Measurements from ENCODE around the gene NKG7.
"Not testable (repeated sequence)": the region's sequence is repeated elsewhere in the genome, so short reads cannot be mapped to it uniquely, and the experiment has no call there.

The NKG7 gene

DNA sequence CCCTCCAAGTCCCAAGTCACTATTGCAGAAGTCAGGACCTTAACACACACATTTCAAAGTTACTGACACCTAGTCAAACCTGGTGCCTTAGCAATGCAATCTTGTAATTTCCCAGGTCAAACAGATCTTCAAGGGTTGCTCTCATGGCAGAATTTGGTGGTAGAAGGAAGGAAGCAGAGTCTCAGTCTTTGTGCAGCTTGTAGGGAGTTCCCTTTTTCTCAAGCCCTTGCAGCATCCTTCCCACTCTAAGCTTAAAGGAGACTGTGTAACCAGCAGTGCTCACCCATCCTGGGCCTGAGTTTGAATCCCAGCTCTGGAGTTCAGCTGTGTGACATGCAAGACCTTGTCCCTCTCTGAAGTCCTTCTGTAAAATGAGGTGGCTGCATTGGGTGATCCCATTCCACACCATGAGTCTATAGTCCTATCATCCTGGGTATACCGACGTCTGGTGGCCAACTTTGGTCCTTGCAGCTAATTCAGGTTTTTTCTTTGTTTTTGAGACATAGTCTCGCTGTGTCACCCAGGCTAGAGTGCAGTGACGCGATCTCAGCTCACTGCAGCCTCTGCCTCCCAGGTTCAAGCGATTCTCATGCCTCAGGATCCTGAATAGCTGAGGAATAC, 35.2 kb upstream of the NKG7 start:
- Histone ChIP-seq H3K4me1 (ENCODE audit: control insufficient read depth, insufficient read depth, low read length) (no peaks in the 10 kb centered on the region), H3K4me3 (ENCODE audit: low read length) (no peak overlapping the region)

DNA sequence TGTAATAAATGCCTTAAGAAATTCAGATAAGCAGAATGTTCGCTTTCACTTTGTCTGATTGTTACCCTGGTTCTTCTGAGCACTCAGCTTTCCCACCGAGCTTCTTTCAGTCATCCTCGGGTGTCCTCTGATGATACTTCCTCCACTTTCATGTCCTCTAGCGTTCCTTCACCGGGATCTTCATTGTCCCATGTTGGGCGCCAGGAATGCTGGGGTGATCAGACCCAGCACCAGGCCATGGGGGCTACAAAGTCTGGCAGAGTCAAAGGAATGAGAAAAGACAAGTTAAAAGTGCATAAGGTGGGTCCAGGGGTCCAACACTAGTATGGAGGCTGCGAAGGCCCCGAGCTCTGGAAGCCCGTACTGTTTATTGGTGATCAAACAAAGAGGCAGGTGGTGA, 29.7 kb upstream of the NKG7 start:
- Histone ChIP-seq H3K27me3 (replicated peaks; ENCODE audit: control insufficient read depth, insufficient read depth, low read length) (no peaks in the 10 kb centered on the region), H3K9ac (ENCODE audit: low read length) (no peak overlapping the region), H3K4me1 (ENCODE audit: control insufficient read depth, insufficient read depth, low read length) (no peaks in the 10 kb centered on the region), H3K4me3 (ENCODE audit: low read length) (no peak overlapping the region), H3K9me3 (ENCODE audit: control insufficient read depth, low read length) (peaks cover 11% of the 10 kb centered on the region), H3K36me3 (ENCODE audit: control insufficient read depth, insufficient read depth, low read length, severe bottlenecking) (no peaks in the 10 kb centered on the region)
- no peak for DNase-seq (ENCODE audit: low read depth)

More for the DNA sequence above, 35.2 kb upstream of the NKG7 start:
- Histone ChIP-seq H3K9me3 (ENCODE audit: control insufficient read depth, low read length) (no peaks in the 10 kb centered on the region), H3K27me3 (replicated peaks; ENCODE audit: control insufficient read depth, insufficient read depth, low read length) (peaks cover 6% of the 10 kb centered on the region), H3K9ac (ENCODE audit: low read length) (no peak overlapping the region), H3K36me3 (ENCODE audit: control insufficient read depth, insufficient read depth, low read length, severe bottlenecking) (no peaks in the 10 kb centered on the region)
- peak; percentile 11 for DNase-seq (ENCODE audit: low read depth)

DNA sequence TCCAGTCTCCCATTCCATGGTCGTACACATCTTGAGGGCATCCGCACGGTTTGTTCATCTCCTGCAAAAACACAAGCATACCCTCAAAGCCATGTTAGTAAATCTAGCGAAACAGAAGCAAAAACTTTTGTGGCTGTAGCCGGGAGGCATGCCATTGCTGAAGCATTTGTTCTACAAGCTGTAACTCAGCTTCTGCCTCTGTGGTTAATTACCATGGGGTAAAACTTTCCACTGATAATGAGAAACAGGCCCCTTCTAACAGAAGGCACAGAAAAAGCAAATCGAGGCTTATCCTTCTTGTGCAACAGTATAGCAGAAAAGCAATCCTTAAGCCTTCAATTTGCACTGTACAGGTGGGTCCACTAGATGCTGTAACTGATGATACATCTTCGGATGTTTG, 27.5 kb upstream of the NKG7 start:
- not testable (repeated sequence) for H3K27me3 ChIP-seq (replicated peaks; ENCODE audit: control insufficient read depth, insufficient read depth, low read length); H3K4me3 ChIP-seq (ENCODE audit: low read length); H3K4me1 ChIP-seq (ENCODE audit: control insufficient read depth, insufficient read depth, low read length); H3K36me3 ChIP-seq (ENCODE audit: control insufficient read depth, insufficient read depth, low read length, severe bottlenecking); H3K9ac ChIP-seq (ENCODE audit: low read length)
- peak; percentile 25 for DNase-seq (ENCODE audit: low read depth)
- peaks cover 11% of the 10 kb centered on the region for H3K9me3 ChIP-seq (ENCODE audit: control insufficient read depth, low read length)

DNA sequence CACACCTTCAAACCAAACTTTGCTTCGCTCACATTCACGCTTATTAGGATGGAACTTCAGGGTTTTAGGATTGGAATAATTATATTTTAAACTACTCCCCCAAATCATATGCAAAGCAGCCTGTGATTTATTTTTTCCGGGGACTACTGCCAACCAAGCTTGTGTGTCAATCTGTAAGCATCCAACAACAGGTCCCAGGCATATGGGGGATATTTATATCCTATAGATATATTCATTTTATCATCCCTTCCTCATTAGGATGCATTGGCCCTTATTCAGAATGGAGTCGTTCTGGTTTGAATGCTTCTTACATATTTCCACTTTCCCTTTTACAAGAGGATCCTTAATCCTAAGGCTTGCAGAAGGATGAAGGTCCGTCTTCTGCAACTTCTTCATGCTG, 26.8 kb upstream of the NKG7 start:
- H3K9ac ChIP-seq (ENCODE audit: low read length) = no peak overlapping the region
- peaks cover 4% of the 10 kb centered on the region for H3K4me1 ChIP-seq (ENCODE audit: control insufficient read depth, insufficient read depth, low read length)
- no peak for DNase-seq (ENCODE audit: low read depth)
- H3K9me3 ChIP-seq (ENCODE audit: control insufficient read depth, low read length) = peaks cover 11% of the 10 kb centered on the region
- no peaks in the 10 kb centered on the region for H3K36me3 ChIP-seq (ENCODE audit: control insufficient read depth, insufficient read depth, low read length, severe bottlenecking)
- no peaks in the 10 kb centered on the region for H3K27me3 ChIP-seq (replicated peaks; ENCODE audit: control insufficient read depth, insufficient read depth, low read length)
- H3K4me3 ChIP-seq (ENCODE audit: low read length) = no peak overlapping the region

DNA sequence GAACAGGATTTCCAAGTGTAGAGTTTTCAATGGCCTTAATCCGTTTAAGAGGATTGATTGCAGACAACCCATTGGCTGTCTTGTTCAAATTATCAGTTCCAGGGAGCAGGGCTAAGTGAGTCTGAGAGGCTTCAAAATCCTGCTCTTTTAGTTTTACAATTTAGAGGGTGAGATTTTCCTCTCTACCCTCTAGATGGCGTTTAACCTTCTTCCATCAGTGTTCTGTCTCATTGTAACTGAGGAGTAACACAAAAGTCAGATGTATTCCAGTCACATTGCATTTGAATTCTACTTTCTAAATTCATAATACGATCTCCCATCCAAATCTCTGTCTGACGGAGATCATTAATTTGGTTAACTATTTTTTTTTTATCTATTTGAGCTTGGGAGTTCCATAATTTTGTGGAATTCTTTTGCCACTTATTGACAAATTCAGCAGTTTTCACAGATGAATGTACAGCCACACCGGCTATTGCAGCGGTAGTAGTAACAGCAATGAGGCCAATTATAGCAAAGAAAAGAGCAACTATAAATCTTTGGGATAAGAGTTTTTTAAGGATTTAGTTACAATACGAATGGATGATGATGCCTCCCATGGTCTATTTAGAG, 25.7 kb upstream of the NKG7 start:
- no peaks in the 10 kb centered on the region for H3K27me3 ChIP-seq (replicated peaks; ENCODE audit: control insufficient read depth, insufficient read depth, low read length)
- peaks cover 11% of the 10 kb centered on the region for H3K9me3 ChIP-seq (ENCODE audit: control insufficient read depth, low read length)
- no peak overlapping the region for H3K4me3 ChIP-seq (ENCODE audit: low read length)
- no peaks in the 10 kb centered on the region for H3K36me3 ChIP-seq (ENCODE audit: control insufficient read depth, insufficient read depth, low read length, severe bottlenecking)
- no peak overlapping the region for H3K9ac ChIP-seq (ENCODE audit: low read length)
- DNase-seq (ENCODE audit: low read depth) = peak; percentile 80
- H3K4me1 ChIP-seq (ENCODE audit: control insufficient read depth, insufficient read depth, low read length) = peaks cover 8% of the 10 kb centered on the region

DNA sequence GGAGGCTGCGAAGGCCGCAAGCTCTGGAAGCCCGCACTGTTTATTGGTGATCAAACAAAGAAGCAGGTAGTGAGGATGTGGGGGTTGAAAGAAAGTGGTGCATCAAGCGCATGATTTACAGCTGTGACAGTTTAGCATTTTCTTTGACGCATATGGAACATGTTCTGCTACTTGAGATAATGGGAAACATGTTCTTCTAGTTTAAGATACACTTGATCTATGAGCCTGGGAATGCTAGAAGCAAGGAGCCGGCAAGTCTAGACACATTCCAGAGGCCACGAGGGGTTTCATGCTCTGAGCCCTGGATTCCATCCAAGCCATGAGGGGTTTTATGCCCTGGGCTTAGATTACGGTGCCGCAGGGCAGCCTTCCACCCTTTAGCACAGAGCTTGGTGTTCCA, 25.0 kb upstream of the NKG7 start:
- H3K27me3 ChIP-seq (replicated peaks; ENCODE audit: control insufficient read depth, insufficient read depth, low read length); H3K9me3 ChIP-seq (ENCODE audit: control insufficient read depth, low read length); H3K9ac ChIP-seq (ENCODE audit: low read length); H3K4me1 ChIP-seq (ENCODE audit: control insufficient read depth, insufficient read depth, low read length); H3K36me3 ChIP-seq (ENCODE audit: control insufficient read depth, insufficient read depth, low read length, severe bottlenecking); H3K4me3 ChIP-seq (ENCODE audit: low read length): not testable (repeated sequence)
- peak; percentile 41 for DNase-seq (ENCODE audit: low read depth)

DNA sequence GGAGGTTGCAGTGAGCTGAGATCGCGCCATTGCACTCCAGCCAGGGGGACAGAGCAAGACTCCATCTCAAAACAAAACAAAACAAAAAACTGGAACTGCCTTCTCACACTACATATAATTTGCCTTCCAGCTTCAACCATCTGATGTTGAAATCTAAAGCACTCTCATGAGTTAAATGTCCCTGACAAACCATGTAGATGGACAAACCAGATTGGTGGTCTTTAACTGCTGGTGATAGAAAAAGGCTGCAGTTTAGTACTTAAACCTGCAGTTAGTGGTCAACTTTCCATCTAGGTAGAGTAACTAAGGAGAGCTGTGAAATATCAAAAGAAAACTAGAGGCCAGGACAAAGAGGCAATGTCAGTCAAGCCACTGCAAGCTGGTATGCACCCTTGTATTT, 23.7 kb upstream of the NKG7 start:
- DNase-seq (ENCODE audit: low read depth) = no peak
- Histone ChIP-seq H3K36me3 (ENCODE audit: control insufficient read depth, insufficient read depth, low read length, severe bottlenecking) (no peaks in the 10 kb centered on the region), H3K9me3 (ENCODE audit: control insufficient read depth, low read length) (no peaks in the 10 kb centered on the region), H3K9ac (ENCODE audit: low read length) (no peak overlapping the region), H3K27me3 (replicated peaks; ENCODE audit: control insufficient read depth, insufficient read depth, low read length) (peaks cover under 1% of the 10 kb centered on the region), H3K4me1 (ENCODE audit: control insufficient read depth, insufficient read depth, low read length) (peaks cover 8% of the 10 kb centered on the region), H3K4me3 (ENCODE audit: low read length) (no peak overlapping the region)

DNA sequence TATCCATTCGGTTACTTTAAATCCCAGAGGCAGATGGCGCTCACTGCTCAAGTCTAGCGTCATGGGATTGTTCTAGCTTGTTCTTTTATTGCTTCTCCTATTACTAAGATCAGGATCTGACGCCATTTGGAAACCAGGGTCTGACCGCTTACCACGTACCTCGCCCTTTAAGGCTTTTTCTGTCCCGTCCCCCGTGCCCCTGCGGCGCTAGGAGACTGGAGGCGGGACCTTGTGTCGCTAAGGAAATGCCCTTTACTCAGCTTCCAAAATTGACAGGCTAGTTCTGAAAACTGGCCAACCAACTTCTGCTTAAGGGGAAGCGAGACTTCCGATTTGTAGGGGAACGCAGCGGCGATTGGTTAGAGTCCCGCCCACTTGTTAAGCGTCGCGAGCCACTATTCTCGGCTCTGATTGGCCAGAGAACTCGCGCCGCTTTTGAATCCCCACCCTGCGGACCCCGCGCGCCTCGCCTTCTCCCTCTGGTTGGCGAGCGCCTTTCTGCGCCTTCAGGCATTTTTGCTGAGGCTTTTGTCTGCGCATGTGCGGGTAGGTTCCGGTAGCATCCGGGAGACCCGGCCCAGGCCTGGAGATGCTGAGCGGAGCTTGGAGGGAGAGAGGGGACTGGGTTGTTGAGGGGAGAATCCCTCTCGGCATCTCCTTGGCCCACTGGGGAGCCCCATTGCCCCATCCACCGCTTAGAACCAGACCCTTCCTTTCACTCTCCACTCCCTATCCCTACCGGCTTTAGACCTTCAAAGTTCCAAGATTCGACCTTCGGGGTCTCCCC, 21.8 kb upstream of the NKG7 start:
- Histone ChIP-seq H3K36me3 (ENCODE audit: control insufficient read depth, insufficient read depth, low read length, severe bottlenecking) (no peaks in the 10 kb centered on the region), H3K9me3 (ENCODE audit: control insufficient read depth, low read length) (no peaks in the 10 kb centered on the region), H3K4me3 (ENCODE audit: low read length) (peak overlapping the region; percentile 85), H3K4me1 (ENCODE audit: control insufficient read depth, insufficient read depth, low read length) (peaks cover 8% of the 10 kb centered on the region), H3K9ac (ENCODE audit: low read length) (peak overlapping the region; percentile 89), H3K27me3 (replicated peaks; ENCODE audit: control insufficient read depth, insufficient read depth, low read length) (peaks cover 5% of the 10 kb centered on the region)
- peak; percentile 99 for DNase-seq (ENCODE audit: low read depth)

DNA sequence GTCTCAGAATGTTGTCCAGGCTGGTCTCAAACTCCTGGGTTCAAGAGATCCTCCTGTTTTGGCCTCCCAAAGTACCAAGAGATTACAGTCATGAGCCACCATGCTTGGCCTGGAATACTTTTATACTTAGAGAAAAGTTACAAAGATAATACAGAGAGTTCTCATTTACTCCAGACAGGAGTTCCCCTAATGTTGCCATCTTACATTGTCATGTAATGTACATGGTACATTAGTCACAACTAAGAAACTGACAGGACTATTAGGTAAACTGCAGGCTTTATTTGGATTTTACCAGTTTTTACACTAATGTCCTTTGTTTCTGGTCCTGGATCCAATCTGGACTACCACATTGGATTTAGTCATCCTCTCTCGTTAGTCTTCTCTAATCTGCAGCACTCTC, 20.2 kb upstream of the NKG7 start:
- Histone ChIP-seq H3K27me3 (replicated peaks; ENCODE audit: control insufficient read depth, insufficient read depth, low read length) (peaks cover 7% of the 10 kb centered on the region), H3K4me1 (ENCODE audit: control insufficient read depth, insufficient read depth, low read length) (peaks cover 8% of the 10 kb centered on the region), H3K4me3 (ENCODE audit: low read length) (no peak overlapping the region), H3K36me3 (ENCODE audit: control insufficient read depth, insufficient read depth, low read length, severe bottlenecking) (no peaks in the 10 kb centered on the region), H3K9me3 (ENCODE audit: control insufficient read depth, low read length) (no peaks in the 10 kb centered on the region), H3K9ac (ENCODE audit: low read length) (no peak overlapping the region)
- no peak for DNase-seq (ENCODE audit: low read depth)

DNA sequence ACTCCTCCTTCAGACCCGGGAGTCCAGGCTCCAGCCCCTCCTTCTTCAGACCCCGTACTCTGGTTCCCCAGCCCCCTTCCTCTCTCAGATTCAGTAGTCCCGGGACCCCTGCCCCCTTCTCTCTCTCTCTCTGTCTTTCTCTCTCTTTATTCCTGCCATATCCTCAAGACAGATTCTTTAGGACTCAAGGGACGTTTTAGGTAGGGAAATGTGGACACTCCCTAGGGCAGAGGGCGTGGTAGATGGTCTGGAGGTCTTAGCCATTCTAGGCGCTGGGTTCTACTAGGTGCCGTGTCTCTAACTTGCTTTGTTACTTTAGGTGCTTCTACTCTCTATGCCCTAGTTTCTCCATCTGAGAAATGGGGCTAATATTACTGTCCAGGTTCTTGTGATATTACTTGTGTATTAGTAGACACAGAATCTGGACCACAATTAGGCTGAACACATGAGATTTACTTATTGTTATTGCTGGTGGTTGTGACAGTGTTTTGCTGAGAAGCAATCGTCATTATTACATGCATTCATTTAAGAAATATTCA, 18.7 kb upstream of the NKG7 start:
- H3K4me1 ChIP-seq (ENCODE audit: control insufficient read depth, insufficient read depth, low read length) = peaks cover 8% of the 10 kb centered on the region
- no peak overlapping the region for H3K4me3 ChIP-seq (ENCODE audit: low read length)
- no peak for DNase-seq (ENCODE audit: low read depth)
- H3K27me3 ChIP-seq (replicated peaks; ENCODE audit: control insufficient read depth, insufficient read depth, low read length) = peaks cover 7% of the 10 kb centered on the region
- H3K36me3 ChIP-seq (ENCODE audit: control insufficient read depth, insufficient read depth, low read length, severe bottlenecking) = no peaks in the 10 kb centered on the region
- H3K9me3 ChIP-seq (ENCODE audit: control insufficient read depth, low read length) = no peaks in the 10 kb centered on the region
- H3K9ac ChIP-seq (ENCODE audit: low read length) = no peak overlapping the region

DNA sequence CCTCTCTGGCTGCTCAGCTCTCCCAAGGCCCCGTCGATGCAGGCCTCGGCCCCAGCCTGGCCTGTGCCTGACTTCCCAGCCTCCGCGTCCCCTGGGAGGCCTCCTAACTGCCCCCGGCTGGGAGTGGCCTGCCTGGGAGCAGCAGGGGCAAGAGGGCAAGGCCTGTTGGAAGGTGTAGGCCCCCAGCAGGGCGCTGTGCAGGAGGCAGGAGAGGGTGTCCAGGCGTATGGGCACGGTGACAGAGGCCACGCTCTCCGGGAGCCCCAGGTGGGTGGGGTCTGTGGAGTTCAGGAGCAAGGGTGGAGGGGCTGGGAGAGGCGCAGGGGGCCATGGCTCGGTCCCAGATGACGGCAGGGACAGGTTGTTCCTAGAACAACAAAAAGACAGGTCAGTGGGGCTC, 16.7 kb upstream of the NKG7 start:
- H3K27me3 ChIP-seq (replicated peaks; ENCODE audit: control insufficient read depth, insufficient read depth, low read length) = peaks cover 7% of the 10 kb centered on the region
- H3K4me1 ChIP-seq (ENCODE audit: control insufficient read depth, insufficient read depth, low read length) = peaks cover 4% of the 10 kb centered on the region

More for the DNA sequence above, 16.7 kb upstream of the NKG7 start:
- no peaks in the 10 kb centered on the region for H3K9me3 ChIP-seq (ENCODE audit: control insufficient read depth, low read length)
- H3K9ac ChIP-seq (ENCODE audit: low read length) = no peak overlapping the region
- H3K4me3 ChIP-seq (ENCODE audit: low read length) = no peak overlapping the region
- DNase-seq (ENCODE audit: low read depth) = no peak
- H3K36me3 ChIP-seq (ENCODE audit: control insufficient read depth, insufficient read depth, low read length, severe bottlenecking) = no peaks in the 10 kb centered on the region
